HFF-Myc (cell line): Measurements from ENCODE around the gene LONP1.

Experiments
- DNase-seq: peaks from one replicate; pipeline ENCODE4 v3.0.0-alpha.2; 2011; ENCODE audit warnings: low read depth; ENCODE audit errors: extremely low read depth
- H3K4me3 ChIP-seq: replicated peaks from 2 replicates; pipeline ENCODE4 v1.5.1; 2011; ENCODE audit warnings: low read depth, mild to moderate bottlenecking, control low read depth, low read length
- TF ChIP-seq, protein P1 (sequence below): IDR thresholded peaks from 2 replicates; pipeline ENCODE4 v1.5.1; 2012; ENCODE audit warnings: mild to moderate bottlenecking, low read depth, low read length, control low read depth; ENCODE audit errors: missing control alignments

LONP1 gene

GRCh38 chr19:5680084-5680436, 39.9 kb downstream of the LONP1 start:
- no peak for DNase-seq
- TF ChIP-seq, protein P1, sequence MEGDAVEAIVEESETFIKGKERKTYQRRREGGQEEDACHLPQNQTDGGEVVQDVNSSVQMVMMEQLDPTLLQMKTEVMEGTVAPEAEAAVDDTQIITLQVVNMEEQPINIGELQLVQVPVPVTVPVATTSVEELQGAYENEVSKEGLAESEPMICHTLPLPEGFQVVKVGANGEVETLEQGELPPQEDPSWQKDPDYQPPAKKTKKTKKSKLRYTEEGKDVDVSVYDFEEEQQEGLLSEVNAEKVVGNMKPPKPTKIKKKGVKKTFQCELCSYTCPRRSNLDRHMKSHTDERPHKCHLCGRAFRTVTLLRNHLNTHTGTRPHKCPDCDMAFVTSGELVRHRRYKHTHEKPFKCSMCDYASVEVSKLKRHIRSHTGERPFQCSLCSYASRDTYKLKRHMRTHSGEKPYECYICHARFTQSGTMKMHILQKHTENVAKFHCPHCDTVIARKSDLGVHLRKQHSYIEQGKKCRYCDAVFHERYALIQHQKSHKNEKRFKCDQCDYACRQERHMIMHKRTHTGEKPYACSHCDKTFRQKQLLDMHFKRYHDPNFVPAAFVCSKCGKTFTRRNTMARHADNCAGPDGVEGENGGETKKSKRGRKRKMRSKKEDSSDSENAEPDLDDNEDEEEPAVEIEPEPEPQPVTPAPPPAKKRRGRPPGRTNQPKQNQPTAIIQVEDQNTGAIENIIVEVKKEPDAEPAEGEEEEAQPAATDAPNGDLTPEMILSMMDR, result no peak
- peak overlapping the region; percentile 99 for H3K4me3 ChIP-seq

DNA sequence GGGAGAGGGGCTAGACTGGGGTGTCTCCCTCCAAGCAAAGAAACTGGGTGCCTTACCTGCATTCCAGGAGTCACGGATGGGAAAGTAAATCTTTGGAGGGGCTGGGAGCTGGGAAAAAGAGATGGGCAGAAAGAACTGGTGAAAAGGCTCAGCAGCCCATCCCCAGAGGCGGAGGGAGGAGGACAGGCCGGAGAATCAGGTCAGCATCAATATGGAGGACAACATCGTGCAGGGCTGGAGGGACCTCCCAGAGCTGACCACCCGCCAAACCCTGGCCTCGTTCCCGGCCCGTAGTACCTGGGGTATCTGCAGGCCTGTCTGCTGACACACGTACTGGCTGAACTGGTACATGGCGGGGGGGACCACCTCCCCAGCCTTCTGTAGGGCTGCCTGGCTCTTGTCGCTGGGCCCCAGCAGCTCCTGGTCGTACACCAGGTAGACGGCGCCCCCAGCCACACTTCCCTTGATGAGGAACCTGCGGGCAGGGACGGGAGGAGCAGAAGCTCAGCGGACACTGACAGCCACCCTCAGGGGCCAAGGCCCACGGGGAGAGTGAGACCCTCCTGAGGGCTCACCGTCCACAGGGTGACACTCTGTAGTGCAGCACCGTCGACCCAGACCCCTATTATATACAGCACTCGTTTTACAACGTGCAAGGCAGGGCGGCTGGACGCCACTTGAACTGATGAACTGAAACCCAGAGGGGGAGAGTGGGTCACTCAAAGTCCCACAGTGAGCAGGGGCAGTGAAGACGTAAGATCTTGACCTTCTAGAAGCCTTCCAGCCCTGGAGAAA, 40.5 kb downstream of the LONP1 start:
- H3K4me3 ChIP-seq, result peak overlapping the region; percentile 99
- no peak for DNase-seq
- TF ChIP-seq, protein P1, result no peak

DNA sequence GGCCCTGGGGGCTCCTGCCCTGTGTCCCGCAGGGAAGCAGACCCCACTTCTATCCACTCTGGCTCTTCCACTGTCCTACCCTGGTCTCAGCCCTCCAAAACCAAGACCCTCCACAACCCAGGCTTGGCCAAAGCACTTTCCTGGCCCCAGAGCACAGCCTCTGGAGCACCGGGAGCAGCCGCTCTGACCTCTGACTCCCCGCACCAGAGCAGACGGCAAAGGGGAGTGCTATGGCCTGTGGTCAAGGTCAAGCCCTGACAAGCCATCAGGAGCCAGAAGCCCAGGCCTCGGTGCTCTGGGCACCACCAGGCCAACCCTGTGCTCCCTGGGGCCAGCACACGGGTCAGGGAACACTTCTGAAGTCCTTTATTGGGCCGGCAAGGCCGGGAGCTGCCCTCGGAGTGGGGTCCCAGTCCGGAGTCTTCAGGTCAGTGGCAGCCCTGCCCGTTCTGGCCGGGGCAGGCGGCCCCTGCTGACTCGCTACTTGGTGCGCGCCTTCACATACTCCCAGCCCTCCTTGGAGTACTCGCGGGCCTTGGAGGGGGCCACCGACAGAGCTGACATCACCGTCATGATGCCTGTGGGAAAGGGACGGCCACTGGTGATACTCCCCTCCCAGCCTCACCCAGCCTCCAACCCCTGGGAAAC, 41.8 kb downstream of the LONP1 start:
- H3K4me3 ChIP-seq, result no peak overlapping the region
- TF ChIP-seq, protein P1, result no peak
- no peak for DNase-seq

DNA sequence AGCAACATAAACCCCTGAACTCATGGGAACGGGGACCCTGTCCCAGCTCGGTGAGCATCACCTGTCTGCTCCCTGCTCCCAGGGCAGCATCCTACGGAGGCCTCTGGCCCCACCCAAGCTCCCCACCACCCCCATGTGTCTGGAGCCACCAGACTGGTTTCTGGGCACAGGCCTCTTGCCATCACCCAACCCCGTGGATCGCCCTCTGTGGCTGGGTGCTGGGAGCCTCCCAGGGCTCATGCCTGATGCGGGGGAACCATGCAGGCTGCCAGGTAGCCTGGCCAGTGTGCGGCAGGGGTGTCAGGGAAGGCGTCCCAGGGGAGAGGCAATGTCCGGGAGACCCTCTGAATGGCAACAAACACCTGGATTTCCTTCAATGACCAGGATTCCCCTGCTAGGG, 42.4 kb downstream of the LONP1 start:
- DNase-seq, result no peak
- TF ChIP-seq, protein P1, result no peak
- no peak overlapping the region for H3K4me3 ChIP-seq

- no peak overlapping the region for H3K4me3 ChIP-seq
- DNase-seq, result no peak
- TF ChIP-seq, protein P1, result no peak
These were observed 42.8 kb downstream of the LONP1 start for GRCh38 chr19:5677136-5677535.

DNA sequence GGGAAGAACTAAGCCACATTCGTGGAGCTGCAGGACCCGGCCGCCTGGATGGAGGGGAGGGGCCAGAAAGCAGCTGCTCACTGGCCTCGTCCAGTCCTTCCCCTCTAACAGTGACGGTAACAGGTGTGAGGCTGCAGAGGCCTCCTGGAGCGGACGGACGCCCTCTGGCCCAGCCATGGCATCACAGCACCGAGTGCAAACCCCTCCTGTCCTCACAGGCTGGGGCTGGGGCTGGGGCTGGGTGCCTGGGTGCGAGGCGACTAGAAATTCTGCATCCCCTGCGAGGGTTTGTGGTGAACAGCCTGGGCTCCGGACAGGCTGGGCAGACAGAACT, 43.2 kb downstream of the LONP1 start:
- TF ChIP-seq, protein P1, result no peak
- DNase-seq, result no peak
- H3K4me3 ChIP-seq, result no peak overlapping the region
